Measurements from ENCODE around the gene ZNF627.
"Not testable (repeated sequence)": the region's sequence is repeated elsewhere in the genome, so short reads cannot be mapped to it uniquely, and the experiment has no call there.

ZNF627 gene

DNA sequence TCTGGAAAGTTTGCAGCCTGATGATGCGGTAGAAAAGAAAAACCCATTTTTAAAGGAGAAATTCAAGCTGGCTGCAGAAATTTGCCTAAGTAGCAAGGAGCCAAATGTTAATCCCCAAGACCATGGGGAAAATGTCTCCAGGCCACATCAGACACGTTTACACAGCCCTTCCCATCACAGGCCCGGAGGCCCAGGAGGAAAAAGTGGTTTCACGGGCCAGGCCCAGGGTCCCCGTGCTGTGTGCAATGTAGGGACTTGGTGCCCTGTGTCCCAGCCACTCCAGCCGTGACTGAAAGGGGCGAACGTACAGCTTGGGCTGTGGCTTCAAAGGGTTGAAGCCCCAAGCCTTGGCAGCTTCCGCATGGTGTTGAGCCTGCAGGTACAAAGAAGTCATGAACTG, 35.9 kb downstream of the ZNF627 start:
- DNase-seq: no peak

DNA sequence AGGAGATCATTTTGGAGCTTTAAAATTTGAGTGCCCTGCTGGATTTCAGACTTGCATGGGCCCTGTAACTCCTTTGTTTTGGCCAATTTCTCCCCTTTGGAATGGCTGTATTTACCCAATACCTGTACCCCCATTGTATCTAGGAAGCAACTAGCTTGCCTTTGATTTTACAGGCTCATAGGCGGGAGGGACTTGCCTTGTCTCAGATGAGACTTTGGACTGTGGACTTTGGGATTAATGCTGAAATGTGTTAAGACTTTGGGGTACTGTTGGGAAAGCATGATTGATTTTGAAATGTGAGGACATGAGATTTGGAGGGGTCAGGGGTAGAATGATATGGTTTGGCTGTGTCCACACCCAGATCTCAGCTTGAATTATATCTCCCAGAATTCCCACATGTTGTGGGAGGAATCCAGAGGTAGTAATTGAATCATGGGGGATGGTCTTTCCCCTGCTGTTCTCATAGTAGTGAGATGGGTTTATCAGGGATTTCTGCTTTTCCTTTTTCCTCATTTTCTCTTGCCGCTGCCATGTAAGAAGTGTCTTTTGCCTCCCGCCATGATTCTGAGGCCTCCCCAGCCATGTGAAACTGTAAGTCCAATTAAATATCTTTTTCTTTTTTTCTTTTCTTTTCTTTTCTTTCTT, 36.9 kb downstream of the ZNF627 start:
- not testable (repeated sequence) for DNase-seq

DNA sequence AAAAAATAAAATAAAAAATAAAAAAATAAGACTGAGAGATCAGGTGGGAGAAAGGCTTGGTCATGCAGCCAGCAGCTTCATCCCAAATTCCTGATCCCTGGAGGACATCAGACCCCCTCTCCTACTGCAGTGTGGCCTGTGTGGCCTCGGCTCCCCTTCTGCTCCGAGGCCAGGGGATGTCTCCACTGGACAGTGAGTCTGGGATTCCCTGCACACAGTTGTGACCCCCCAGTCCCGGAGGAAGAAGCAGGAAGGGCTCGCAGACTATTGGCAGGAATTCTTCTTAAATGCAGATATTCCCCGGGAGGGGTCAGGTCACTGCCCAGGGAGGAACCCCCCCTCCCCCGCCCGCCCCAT, 41.9 kb downstream of the ZNF627 start:
- DNase-seq: no peak

DNA sequence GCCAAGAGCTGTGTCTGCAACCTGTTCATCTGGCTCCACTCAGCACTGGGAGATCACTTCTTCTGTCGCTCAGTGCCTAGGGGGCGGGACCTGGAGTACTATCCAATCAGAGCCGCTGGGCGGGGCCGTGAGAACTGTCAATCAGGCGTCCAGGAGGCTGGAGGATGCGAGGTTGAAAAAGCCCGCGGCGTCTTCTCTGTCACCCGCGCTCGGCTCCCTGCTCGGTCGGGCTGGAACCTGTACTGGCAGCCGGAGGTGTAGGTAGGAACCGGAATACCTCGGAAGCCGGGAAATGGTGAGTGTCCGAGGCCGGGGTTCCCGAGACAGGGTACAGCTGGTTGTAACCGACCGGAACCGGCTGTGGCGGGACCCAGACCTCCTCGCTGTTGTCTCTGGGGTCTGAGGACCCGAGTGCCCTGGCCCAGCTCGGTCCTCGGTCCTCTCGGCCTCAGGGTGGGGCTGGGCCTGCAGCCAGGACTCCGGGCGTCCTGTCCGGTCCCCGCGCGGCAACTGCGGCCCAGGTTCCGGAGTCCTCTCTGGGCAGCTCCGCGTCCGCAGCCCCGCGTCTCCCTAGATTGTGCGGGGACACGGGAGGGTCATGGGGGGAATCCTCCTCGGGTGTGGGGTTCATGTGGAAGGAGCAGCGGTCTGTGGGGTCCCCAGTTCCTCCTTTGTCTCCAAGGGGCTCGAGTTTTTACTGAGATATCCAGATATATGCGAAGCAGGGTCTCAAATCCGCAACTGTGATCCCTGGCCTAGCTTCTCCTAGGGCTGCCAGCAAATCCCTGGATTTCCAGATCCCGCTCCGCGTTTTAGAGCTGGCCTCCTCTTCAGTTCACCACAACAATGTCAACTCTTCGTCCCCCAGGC, 42.6 kb downstream of the ZNF627 start:
- peak; percentile 99 for DNase-seq

DNA sequence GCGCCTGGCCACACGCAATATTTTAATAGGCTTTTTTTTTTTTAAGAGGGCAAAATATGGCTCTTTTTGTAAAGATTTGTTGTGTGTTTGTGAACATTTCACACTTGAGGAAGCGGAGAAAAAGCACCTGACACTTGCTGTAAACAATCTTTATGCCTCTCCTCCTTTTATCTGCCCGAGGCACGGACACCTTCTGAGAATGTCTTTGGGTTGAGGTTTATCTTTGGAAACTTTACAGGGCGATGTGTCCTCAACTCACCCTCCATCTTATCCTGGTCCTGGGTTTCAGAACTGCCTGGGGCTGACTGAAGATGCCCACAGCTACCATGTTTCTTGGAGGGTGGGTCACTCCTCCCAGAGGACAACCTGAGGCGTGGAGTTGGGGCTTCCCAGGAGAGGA, 44.0 kb downstream of the ZNF627 start:
- no peak for DNase-seq

DNA sequence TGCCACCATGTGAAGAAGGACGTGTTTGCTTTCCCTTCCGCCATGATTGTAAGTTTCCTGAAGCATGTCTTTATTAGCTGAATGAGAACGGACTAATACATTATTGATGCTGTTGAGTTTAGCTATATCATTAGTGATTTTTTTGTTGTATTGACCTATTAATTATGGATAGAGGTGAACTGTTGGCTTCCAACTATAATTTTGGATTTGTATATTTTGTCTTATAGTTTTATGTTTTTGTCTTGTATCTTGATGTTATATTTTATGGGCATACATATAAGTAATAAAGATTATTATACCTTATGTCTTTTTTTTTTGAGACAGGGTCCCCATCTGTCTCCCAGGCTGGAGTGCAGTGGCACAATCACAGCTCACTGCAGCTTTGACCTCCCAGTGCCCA, 45.6 kb downstream of the ZNF627 start:
- no peak for DNase-seq

DNA sequence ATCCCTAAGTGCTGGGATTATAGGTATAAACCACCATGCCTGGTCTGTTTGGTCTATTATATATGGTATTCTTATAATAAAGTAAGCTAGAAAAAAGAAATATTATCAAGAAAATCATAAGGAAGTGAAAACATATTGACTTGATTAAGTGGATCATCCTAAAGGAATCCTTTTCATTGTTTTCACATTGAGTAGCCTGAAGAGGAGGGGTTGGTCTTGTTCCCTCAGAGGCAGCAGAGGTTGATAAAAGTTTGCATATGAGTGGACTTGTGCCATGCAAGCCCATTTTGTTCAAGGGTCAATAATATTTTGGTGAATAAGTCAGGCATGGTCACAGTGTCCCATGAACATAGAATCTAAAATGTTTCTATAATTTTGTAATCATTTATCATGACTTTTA, 52.7 kb downstream of the ZNF627 start:
- no peak for DNase-seq

DNA sequence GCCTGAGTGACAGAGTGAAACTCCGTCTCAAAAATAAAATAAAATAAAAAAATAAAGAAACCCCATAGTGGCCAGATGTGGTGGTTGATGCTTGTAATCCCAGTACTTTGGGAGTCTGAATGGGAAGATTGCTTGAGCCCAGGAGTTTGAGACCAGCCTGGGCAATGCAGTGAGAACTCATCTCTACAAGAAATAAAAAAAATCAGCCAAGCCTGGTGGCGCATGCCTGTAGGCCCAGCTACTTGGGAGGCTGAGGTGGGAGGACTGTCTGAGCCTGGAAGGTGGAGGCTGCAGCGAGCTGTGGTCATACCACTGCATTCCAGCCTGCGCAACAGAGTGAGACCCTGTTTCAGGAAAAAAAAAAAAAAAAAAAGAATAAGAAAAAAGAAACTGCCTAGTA, 53.8 kb downstream of the ZNF627 start:
- no peak for DNase-seq

DNA sequence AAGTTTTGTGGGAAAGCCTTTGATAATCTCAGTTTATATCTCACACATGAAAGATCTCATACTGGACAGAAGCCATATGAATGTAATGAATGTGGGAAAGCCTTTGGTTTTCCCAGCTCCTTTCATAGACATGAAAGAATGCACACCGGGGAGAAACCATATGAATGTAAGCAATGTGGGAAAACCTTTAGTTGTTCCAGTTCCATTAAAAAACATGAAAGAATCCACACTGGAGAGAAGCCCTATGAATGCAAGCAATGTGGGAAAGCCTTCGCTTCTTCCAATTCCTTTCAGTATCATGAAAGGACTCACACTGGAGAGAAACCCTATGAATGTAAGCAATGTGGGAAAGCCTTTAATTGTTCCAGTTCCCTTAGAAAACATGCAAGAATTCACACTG, 54.8 kb downstream of the ZNF627 start:
- DNase-seq: no peak

DNA sequence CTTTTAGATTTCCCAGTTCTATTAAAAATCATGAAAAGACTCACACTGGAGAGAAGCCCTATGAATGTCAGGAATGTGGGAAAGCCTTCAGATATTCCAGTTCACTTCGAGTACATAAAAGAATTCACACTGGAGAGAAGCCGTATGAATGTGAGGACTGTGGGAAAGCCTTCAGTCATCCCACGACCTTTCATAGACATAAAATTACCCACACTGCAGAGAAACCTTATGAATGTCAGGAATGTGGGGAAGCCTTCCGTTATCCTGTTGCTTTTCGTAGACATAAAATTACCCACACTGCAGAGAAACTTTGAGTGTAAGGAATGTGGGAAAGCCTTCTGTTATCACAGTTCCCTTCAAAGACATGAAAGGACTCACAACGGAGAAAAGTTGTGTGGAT, 55.2 kb downstream of the ZNF627 start:
- no peak for DNase-seq

DNA sequence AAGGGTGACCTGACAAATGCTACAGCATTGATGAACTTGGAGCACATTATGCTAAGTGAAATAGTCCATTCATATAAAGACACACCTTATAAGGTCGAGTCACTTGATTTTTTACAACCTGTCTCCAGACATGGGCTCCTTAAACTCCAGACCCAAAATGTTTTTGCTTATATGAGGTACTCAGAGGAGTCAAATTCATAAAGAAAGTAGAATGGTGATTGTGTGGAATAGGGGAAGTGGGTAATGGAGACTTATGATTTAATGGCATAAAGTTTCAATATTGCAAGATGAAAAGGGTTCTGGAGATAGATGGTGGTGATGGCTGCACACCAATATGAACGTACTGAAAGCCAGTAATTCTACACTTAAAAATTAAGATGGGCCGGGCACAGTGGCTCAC, 59.3 kb downstream of the ZNF627 start:
- DNase-seq: no peak

DNA sequence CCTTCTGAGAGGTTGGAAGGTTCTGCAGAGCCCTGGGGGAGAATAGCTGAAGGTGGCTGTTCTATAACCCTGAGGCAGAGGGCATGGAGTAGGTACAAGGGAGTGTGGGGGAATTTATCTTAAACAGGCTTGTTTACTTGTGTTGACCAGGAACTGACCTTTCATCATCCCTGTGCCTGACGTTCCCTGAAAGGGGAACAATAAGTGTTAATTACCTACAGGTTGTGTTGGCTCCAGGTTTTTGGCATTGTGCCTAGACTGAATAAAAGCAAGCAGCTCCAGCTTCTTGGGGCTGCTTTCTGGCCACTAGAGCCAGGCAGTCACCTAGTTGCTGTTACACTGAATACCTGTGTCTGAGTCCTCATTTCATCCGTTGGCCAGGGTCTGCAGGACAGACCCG, 60.0 kb downstream of the ZNF627 start:
- DNase-seq: no peak

DNA sequence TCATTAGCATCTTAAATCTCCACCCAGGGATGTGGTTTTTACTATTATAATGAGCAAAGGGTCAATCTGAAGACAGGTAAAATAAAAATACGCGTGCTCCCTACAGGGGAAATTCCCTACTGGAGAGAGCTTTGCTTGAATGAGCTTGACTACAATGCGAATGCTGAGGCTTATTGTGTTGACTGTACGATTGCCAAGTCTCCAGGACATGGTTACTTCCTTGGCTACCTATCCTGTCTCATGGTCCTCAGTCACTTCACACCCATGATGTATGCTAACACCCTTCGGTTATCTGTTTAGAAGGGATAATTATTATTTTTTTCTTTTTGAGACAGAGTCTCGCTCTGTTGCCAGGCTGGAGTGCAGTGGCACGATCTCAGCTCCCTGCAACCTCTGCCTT, 61.7 kb downstream of the ZNF627 start:
- no peak for DNase-seq

DNA sequence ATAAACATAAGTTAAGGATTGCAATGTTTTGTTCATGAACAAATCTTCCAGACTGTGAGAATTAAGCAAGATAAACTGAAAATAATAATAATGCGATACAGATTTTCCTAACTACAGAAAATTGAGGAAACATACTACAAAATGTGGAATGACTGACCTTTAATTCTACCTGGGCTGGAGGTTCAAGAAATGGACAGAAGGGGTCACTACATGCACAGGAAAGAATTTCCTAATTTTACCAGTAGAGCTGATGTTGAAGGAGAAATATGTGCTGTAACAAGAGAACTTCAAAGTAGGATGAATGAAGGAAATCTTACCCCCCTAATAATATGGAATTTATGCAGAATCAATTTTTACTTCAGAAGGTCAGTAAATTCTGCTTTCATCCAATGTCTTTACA, 62.3 kb downstream of the ZNF627 start:
- DNase-seq: no peak

DNA sequence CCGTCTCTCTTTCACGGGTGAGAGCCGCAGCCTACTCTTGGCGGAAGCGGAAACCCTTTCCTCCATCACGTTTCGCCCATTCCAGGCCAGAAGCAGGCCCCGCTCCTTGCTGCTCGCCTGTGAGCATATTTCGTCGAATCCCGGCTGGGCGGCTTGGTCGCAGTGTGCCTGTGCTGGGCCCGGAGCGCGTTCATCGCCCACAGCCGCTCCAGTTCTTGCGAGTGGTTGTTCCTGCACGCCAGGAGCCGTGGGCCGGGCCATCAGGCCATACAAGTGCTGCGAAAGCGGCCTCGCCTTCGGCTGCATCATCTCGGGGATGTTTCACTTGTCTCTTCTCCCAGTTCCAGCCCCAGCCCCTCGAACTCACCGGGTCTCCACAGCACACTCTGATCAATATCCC, 65.0 kb downstream of the ZNF627 start:
- no peak for DNase-seq

DNA sequence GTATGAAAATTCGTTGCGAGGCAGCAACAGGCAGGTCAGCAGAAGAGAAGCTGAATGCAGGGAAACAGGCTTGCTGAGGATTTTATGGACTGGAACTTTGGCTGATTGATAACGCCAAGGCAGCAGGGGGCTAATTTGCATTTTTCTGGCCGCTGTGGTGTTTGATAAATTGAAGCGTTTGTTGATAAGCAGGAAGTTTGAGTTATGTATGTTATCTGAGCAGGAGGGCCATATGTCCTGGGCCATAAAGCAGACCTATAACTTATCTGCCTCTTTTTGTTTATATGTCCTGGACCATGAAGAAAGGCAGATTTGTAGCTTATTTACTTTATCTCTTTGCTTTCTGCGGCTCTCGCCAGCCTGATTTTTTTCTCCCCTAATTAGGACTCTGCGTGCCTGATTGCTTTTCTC, 65.9 kb downstream of the ZNF627 start:
- no peak for DNase-seq

Data from islet precursor cell (in vitro differentiated cells).